Subcutaneous abdominal adipose tissue (tissue), 5 donors: ENCODE measurements around the gene PODN.

Experiments used
- H3K27ac ChIP-seq: one replicate; pipeline ENCODE4 v1.7.0; 2013; ENCODE audit warnings: low read depth, mild to moderate bottlenecking, inconsistent platforms, low read length, moderate library complexity
- H3K27me3 ChIP-seq, 5 donors: one replicate each; pipeline ENCODE4 v1.7.0; 2013; ENCODE audit warnings: low read length in 5 of 5, inconsistent platforms in 1 of 5; ENCODE audit not compliant: control insufficient read depth in 5 of 5, insufficient read depth in 4 of 5
- H3K36me3 ChIP-seq, 5 donors: one replicate each; pipeline ENCODE4 v1.7.0; 2013; ENCODE audit warnings: low read length in 5 of 5; ENCODE audit not compliant: control insufficient read depth in 5 of 5, insufficient read depth in 5 of 5
- H3K4me1 ChIP-seq, 5 donors: one replicate each; pipeline ENCODE4 v1.7.0; 2013; ENCODE audit warnings: low read length in 5 of 5, mild to moderate bottlenecking in 3 of 5, moderate library complexity in 1 of 5; ENCODE audit not compliant: control insufficient read depth in 5 of 5, insufficient read depth in 5 of 5
- H3K4me3 ChIP-seq, 5 donors: one replicate each; pipeline ENCODE4 v1.7.0; 2013; ENCODE audit warnings: low read length in 5 of 5, low read depth in 1 of 5
- H3K9ac ChIP-seq, 5 donors: one replicate each; pipeline ENCODE4 v1.7.0; 2013; ENCODE audit warnings: low read length in 5 of 5, mild to moderate bottlenecking in 4 of 5, moderate library complexity in 3 of 5
- H3K9me3 ChIP-seq, 5 donors: one replicate each; pipeline ENCODE4 v1.7.0; 2013; ENCODE audit warnings: low read length in 5 of 5; ENCODE audit not compliant: control insufficient read depth in 5 of 5
- donor health status: healthy.
- donor health status: healthy.
- donor health status: healthy.
- donor health status: healthy.
- donor health status: healthy.

The PODN gene

DNA sequence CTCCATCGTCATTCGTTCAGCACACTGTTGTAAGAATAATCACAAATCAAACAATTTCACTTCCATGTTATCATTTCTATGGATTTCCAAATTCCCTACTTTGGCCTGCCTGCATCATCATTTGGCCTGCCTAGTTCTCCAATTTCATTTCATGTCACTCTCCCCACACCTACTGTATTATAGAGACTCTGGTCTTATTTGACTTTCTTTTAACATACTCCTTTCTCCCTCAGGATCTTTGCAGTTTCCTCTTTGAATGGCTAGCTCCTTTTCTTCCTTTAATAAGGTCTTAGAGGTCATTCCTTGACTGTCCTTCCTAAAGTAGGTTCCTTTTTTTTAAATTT is 36.3 kb upstream of the PODN start:
- Histone ChIP-seq H3K36me3 (peaks cover 3 to 9% (median 7%) of the 10 kb centered on the region in 5 donors), H3K27me3 (no peaks in the 10 kb centered on the region), H3K27ac (peak overlapping the region; percentile 88), H3K9me3 (no peaks in the 10 kb centered on the region), H3K9ac (peak overlapping the region in 2 of 5 donors; percentile 43 to 64), H3K4me3 (no peak overlapping the region), H3K4me1 (peaks cover 0 to 22% (median 14%) of the 10 kb centered on the region in 5 donors)

GRCh38 chr1:53026254-53026653 is 35.8 kb upstream of the PODN start:
- Histone ChIP-seq H3K4me1 (peaks cover 0 to 25% (median 14%) of the 10 kb centered on the region in 5 donors), H3K9me3 (no peaks in the 10 kb centered on the region), H3K9ac (no peak overlapping the region), H3K36me3 (peaks cover 3 to 9% (median 7%) of the 10 kb centered on the region in 5 donors), H3K27me3 (no peaks in the 10 kb centered on the region), H3K4me3 (no peak overlapping the region), H3K27ac (peak overlapping the region; percentile 88)

DNA sequence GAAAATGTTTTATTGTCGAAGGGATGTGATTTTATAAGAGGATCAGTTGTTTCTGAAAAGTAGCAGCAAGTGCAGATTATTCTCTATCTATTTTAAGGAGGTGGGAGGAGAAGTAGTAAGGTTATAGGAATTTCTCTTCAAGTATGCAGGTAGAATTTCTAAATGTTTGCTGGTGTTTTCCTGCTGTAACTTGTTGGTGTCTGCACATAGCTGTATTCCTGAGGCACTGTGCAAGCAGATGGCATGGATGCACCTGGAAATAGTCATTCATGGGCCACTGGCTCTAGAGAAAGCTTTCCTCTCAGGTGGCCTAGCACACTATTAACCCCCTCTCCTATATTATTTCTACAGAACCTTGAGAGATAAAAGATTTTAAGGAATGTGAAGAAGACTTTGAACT is 30.3 kb upstream of the PODN start:
- Histone ChIP-seq H3K27me3 (no peaks in the 10 kb centered on the region), H3K9me3 (no peaks in the 10 kb centered on the region), H3K27ac (peak overlapping the region; percentile 46), H3K4me3 (no peak overlapping the region), H3K4me1 (peaks cover 0 to 17% (median 7%) of the 10 kb centered on the region in 5 donors), H3K36me3 (peaks cover 3 to 13% (median 10%) of the 10 kb centered on the region in 5 donors), H3K9ac (peak overlapping the region in 1 of 5 donors; percentile 17)

GRCh38 chr1:53037159-53037558 is 24.9 kb upstream of the PODN start:
- peaks cover 6 to 23% (median 14%) of the 10 kb centered on the region in 5 donors for H3K36me3 ChIP-seq
- no peaks in the 10 kb centered on the region for H3K27me3 ChIP-seq
- peaks cover 0 to 41% (median 34%) of the 10 kb centered on the region in 5 donors for H3K4me1 ChIP-seq
- H3K9me3 ChIP-seq: no peaks in the 10 kb centered on the region
- H3K4me3 ChIP-seq: no peak overlapping the region
- no peak overlapping the region for H3K9ac ChIP-seq
- no peak overlapping the region for H3K27ac ChIP-seq

DNA sequence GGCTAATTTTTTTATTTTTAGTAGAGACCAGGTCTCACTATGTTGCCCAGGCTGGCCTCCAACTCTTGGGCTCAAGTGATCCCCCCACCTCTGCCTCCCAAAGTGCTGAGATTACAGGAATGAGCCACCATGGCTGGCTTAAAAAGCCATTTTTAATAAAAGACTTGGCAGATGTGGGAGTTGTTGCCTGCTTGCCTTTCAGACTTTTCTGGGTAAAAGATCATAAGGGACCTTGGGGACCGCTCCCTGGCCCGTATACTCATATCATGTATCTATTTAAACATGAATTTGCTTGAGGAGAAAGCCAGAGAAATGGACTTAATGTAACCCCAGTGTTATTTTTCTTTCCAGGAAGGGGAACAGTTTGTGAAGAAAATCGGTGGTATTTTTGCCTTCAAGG is 23.4 kb upstream of the PODN start:
- Histone ChIP-seq H3K36me3 (peaks cover 6 to 21% (median 14%) of the 10 kb centered on the region in 5 donors), H3K9ac (peak overlapping the region in 2 of 5 donors; percentile 30 to 41), H3K27ac (peak overlapping the region; percentile 55), H3K4me3 (peak overlapping the region in 1 of 5 donors; percentile 29), H3K9me3 (no peaks in the 10 kb centered on the region), H3K4me1 (peaks cover 2 to 49% (median 39%) of the 10 kb centered on the region in 5 donors), H3K27me3 (no peaks in the 10 kb centered on the region)

- Histone ChIP-seq H3K4me3 (no peak overlapping the region), H3K27me3 (no peaks in the 10 kb centered on the region), H3K9ac (no peak overlapping the region), H3K9me3 (no peaks in the 10 kb centered on the region), H3K4me1 (peaks cover 2 to 47% (median 37%) of the 10 kb centered on the region in 5 donors), H3K36me3 (peaks cover 8 to 28% (median 19%) of the 10 kb centered on the region in 5 donors), H3K27ac (no peak overlapping the region)
Measured at GRCh38 chr1:53043271-53043670, 18.7 kb upstream of the PODN start.

- Histone ChIP-seq H3K27ac (no peak overlapping the region), H3K4me3 (no peak overlapping the region), H3K9ac (no peak overlapping the region), H3K27me3 (no peaks in the 10 kb centered on the region), H3K4me1 (peaks cover 2 to 42% (median 32%) of the 10 kb centered on the region in 5 donors), H3K36me3 (peaks cover 7 to 25% (median 14%) of the 10 kb centered on the region in 5 donors), H3K9me3 (no peaks in the 10 kb centered on the region)
Measured at GRCh38 chr1:53044926-53045325, 17.1 kb upstream of the PODN start.

DNA sequence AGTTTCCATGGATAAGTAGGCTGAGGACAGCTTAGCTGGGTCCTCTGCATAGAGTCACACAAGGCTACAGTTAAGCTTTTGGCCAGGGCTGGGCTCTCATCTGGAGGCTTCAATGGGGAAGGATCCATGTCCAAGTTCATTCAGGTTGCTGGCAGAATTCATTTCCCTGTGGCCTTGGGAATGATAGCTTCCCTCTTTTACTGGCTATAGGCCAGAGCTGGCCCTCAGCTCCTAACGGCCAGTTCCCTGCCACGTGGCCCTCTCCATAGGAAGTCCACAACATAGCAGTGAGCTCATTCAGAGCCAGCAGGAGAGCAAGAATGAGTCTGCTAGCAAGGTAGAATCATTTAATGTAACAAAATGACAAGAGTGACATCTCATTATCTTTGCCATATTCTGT is 15.1 kb upstream of the PODN start:
- H3K9ac ChIP-seq: no peak overlapping the region
- peaks cover 3 to 47% (median 39%) of the 10 kb centered on the region in 5 donors for H3K4me1 ChIP-seq
- H3K4me3 ChIP-seq: no peak overlapping the region
- no peaks in the 10 kb centered on the region for H3K9me3 ChIP-seq
- no peaks in the 10 kb centered on the region for H3K27me3 ChIP-seq
- H3K27ac ChIP-seq: no peak overlapping the region
- peaks cover 7 to 27% (median 15%) of the 10 kb centered on the region in 5 donors for H3K36me3 ChIP-seq

DNA sequence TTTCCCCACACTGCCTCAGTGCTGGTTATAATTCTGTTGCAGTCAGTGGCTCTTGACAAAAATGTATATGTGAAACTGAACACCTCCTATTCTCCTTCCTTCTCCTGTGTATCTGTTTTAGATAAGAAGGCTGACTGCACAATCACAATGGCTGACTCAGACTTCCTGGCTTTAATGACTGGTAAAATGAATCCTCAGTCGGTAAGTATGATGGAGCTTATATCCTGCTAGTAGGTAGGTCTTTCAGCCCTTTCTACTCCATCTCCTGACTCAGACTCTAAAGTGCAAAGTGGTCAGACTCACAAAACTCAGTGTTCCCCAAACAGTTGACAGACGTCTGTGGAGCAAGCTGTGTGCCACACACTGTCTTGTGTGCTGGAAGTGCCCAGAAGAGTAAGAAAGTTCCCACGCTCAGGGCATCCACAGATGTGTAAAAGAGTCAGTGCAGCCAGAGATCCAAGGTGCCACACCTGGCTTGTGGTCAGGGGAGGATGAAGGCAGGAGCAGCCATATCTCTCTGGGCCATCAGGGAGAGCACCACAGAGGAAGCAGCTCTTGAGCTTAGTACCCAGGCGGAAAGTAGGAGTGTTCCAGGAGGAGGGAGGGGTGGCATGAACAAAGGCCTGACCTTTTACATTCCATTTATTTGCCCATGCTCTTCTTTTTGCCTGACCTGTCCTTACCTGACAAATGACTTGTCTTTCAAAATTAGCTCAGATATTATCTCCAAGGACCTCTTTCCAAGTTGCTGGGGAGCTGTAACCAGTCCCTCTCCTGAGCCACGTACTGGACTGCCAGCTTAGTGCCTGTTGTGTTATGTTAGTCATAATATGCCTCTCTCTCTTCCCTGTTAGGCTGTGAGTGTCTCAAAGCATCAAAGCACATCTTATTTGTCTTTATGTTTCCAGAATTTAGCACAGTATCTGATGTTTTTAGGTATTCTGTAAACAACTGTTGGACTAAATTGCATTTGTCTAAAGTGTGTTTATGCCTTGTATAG is 14.0 kb upstream of the PODN start:
- Histone ChIP-seq H3K9me3 (no peaks in the 10 kb centered on the region), H3K4me3 (no peak overlapping the region), H3K4me1 (peaks cover 3 to 39% (median 34%) of the 10 kb centered on the region in 5 donors), H3K27ac (no peak overlapping the region), H3K9ac (no peak overlapping the region), H3K36me3 (peaks cover 12 to 36% (median 21%) of the 10 kb centered on the region in 5 donors), H3K27me3 (no peaks in the 10 kb centered on the region)

- H3K27ac ChIP-seq: no peak overlapping the region
- H3K36me3 ChIP-seq: peaks cover 20 to 43% (median 26%) of the 10 kb centered on the region in 5 donors
- peaks cover 2 to 39% (median 32%) of the 10 kb centered on the region in 5 donors for H3K4me1 ChIP-seq
- H3K27me3 ChIP-seq: no peaks in the 10 kb centered on the region
- no peaks in the 10 kb centered on the region for H3K9me3 ChIP-seq
- H3K4me3 ChIP-seq: no peak overlapping the region
- H3K9ac ChIP-seq: no peak overlapping the region
Measured at GRCh38 chr1:53048960-53049573, 12.9 kb upstream of the PODN start.
